HG03575 (cell line): ENCODE results near the gene ABCC11.
"Not testable (repeated sequence)": the region's sequence is repeated elsewhere in the genome, so short reads cannot be mapped to it uniquely, and the experiment has no call there.

Experiments
- ATAC-seq: cut with Tn5 transposase; IDR thresholded peaks from one replicate; pipeline ENCODE4 v1.9.1; 2021; ENCODE audit not compliant: unreplicated experiment, insufficient number of reproducible peaks, low FRiP score; ENCODE audit errors: extremely low read depth

Gene ABCC11

GRCh38 chr16:48256579-48257177 is 9.3 kb upstream of the ABCC11 start:
- ATAC-seq = no peak

DNA sequence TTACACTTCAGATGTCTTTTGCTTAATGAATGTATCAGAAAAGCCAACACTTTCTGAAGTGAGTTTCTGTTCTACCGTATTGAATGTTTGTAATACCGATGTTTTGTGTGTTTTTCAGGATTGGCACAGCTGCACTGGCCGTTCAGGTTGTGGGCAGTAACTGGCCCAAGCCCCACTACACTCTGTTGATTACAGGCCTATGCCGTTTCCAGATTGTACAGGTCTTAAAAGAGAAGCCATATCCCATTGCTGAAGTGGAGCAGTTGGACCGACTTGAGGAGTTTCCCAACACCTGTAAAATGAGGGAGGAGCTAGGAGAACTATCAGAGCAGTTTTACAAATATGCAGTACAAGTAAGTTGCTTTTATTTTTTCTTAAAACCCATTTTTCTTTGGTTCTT is 4.7 kb upstream of the ABCC11 start:
- no peak for ATAC-seq

DNA sequence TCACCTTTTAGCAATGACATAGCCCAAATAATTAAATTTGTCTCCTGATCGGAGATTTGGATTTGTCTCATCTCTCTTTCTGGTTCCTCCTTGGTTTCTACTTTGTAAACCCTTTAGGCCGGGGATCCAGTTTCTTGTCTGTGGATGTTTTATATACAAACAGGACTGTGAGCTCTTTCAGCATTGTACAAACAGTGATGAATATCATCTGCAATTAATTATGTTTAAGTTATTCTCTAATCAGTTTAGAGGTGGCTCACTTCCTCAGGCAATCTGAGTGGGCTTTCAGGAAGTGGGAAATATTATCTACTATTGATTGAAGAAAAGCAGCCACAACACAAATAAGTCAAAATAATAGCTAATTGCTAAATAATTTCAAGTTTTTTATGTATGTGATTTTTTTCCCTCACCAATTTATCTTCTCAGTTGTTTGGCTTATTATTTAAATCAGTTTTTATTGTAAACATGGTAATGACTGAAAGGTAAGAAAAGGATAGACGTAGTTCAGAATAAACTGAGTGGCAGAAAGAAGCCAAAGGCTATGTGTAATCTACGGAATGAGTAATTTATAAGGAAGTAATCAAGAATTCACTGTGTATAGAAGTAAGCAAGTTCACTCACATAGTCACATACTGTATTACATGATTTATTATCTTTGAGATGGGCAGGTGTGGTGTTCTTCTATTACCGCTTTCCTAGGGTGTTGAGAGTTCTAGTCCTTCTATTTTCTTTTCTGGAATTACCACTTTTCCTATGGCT is 3.4 kb upstream of the ABCC11 start:
- no peak for ATAC-seq

DNA sequence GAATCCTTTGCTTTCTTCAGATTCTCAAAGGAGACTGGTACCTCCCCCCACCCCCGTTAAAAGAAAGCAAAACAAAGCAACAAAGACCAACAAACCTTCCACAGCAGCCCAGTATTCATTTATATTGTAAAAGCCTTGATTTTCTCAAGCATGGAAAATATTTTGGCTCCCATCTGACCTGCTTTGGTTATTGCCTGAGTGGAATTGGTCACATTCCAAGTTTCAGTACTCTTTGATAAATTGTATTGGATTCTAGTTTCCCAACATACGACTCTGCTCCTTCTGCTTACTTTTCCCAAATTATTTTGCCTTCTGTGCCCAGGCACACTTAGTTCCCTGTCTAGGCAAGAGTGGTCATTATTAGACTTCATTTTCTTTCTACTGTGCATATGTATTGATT is 1.3 kb downstream of the ABCC11 start:
- no peak for ATAC-seq

GRCh38 chr16:48244863-48245195 is 2.5 kb downstream of the ABCC11 start:
- ATAC-seq = no peak

DNA sequence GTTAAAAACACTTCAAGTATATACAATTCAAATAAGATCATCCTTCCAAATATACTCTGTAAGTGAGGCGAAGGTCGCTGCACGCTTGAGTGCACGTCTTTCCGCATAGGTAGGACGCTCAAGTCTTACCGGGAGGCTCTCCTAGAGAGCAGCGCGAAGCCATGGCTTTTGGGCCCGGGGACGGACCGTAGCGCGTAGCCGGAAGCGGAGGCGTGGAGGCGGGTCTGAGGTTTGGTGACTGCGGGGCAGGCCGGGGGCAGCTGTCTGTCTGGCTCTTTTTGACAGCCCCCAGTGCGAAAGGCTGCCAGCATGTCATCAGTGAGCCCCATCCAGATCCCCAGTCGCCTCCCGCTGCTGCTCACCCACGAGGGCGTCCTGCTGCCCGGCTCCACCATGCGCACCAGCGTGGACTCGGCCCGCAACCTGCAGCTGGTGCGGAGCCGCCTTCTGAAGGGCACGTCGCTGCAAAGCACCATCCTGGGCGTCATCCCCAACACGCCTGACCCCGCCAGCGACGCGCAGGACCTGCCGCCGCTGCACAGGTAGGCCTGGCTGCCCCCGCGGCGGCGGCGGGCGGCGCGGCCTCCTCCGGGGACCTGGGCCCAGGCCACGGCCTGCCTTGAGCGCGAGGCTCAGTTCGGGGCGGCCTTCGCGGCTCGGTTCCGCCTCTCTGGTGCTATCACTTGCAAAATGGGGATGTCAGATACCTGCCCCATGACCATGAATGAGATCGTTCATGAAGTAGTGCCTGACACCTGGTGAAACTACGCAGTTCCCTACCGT is 3.1 kb downstream of the ABCC11 start, which contains the start of gene LONP2:
Gene LONP2, plus strand, starts transcription at position 221 of the 783 bp plus-strand sequence. Its CDS starts 89 bp downstream, at position 310.
- peak; percentile 63 for ATAC-seq

- not testable (repeated sequence) for ATAC-seq
Observed at GRCh38 chr16:48240147-48240546, 7.2 kb downstream of the ABCC11 start.

- no peak for ATAC-seq
Observed at GRCh38 chr16:48236286-48236685, 11.1 kb downstream of the ABCC11 start.

DNA sequence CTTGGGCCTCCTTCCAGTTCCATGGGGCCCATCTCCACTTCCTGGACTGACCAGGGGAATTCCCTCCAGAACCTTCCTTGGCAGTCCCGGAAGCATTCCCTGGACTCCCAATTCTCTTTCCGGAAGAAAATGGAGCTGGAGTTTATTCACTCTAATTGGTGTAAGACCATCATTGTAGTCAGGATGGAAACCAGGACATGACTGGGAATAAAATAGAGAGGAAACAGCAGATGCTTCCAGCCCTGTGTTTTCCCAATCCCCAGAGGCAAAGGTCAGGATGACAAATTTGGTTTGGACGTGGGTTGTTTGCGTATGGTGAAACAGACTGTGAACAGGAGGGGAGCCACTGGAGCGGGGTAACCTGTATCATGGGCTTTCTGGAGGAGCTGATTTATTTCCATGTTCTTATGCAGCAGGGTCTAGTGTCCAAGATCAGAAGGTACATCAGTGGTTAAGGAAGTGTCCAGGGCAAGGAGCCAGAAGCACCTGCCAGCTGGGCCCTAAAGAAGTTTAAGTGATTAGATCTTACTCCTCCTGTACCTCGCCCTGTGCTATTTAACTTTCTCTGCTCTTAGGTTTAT is 11.7 kb downstream of the ABCC11 start:
- ATAC-seq = no peak

DNA sequence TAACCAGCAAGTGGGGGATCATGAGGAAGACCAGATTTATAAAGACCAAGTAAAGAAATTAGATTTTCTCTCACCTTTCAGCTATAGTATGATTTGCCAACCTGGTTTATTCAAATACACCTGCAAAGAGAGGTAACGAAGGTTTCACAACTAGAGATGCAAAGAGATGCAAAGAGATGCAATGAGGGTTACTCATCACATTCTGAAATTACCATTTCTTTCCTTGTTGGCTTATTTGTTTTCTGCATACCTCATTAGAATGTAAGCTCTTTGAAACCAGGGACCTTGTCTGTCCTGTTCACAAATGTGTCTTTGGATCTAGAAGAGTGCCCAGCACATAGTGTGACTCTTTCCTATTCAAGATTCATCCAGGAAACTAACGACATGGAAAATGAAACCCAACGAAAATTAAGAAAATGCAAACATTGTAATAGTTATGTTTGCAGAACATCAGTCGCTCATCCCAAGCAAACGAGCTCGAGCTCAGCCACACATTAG is 12.2 kb downstream of the ABCC11 start:
- ATAC-seq = no peak

DNA sequence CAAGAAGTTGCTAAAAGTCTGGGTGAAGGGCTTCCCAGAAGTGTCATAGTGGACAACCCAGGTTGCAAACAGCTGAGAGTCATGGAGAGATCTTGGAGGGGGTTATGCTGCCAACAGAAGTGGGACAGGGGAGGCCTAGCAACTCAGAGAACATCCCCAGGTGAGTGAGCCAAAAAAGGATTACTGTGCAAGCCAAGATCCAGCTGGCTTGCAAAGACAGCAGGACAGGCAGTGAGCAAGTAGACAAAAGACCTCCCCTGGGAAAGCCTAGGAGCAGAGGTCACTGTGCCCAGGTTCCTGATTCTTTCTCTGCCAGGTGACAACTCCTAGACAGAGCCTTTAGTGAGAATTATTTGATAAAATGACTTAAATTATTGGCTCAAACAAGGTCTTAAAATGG is 12.7 kb downstream of the ABCC11 start:
- no peak for ATAC-seq

- no peak for ATAC-seq
Observed at GRCh38 chr16:48232493-48233040, 14.8 kb downstream of the ABCC11 start.

DNA sequence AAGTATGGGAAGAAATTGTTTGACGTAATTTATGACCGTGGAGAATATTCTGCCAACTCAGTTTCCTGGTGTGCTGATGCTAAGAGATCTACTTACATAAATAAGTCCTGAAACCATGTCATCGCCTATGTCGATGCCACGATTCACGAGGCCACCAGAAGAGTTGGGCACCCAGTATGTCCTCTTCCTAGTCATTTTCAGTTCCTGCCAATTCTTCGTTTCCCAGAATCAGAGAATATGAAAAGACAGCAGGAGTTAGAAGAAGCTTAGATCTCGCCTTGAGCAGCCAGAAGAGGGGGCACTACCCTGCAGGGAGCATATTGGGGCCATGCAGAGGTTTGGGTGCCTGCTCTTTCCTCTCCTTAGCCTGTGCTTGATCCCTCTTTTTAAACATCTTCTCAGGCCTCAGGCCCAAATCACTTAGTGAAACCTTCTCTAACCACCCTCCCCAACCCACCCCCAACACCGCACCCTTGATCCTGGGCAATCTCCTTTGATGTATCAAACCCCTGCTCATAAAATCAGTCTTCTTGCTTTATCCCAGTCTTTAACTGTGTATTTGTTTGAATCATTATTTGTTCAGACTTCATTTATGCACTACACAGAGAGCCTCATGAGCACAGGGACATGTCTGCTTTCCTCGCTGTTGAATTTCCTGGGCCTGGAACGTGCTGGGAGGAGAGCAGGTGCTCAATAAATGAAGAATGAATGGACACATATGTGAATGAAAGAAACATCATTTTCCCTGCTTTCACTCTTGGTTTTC is 15.4 kb downstream of the ABCC11 start:
- ATAC-seq = no peak

- no peak for ATAC-seq
Observed at GRCh38 chr16:48225456-48225855, 21.9 kb downstream of the ABCC11 start.

DNA sequence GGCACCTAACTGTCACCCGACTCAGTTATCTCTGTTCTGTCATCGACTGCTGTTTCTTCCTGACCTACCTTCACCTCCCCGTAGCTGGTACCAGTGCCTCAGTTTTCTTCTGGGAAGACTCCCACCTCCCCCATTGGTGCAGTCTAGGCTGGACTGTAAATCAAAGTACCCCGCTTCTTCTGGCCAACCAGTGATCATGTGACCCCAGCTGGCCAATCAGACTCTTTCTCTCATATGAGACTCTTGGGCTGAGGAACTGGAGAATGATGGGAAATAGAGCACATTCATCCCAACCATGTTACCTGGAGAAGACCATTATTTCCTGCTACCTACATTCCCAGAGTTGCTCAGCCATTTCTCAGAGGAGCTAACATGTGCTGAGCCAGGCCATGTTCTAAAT is 23.8 kb downstream of the ABCC11 start:
- no peak for ATAC-seq

GRCh38 chr16:48220891-48221290 is 26.4 kb downstream of the ABCC11 start:
- ATAC-seq = no peak

DNA sequence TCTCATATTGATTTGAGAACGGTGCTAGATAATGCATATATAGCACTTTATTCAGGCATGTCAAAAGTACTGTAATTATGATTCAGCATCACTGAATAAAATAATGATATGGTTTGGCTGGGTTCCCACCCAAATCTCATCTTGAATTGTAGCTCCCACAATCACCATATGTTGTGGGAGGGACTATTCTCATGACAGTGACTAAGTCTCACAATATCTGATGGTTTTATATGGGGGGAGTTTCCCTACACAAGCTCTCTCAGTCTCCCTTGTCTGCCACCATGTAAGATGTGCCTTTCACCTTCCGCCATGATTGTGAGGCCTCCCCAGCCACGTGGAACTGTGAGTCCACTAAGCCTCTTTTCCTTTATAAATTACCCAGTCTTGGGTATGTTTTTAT is 28.9 kb downstream of the ABCC11 start:
- ATAC-seq = no peak

DNA sequence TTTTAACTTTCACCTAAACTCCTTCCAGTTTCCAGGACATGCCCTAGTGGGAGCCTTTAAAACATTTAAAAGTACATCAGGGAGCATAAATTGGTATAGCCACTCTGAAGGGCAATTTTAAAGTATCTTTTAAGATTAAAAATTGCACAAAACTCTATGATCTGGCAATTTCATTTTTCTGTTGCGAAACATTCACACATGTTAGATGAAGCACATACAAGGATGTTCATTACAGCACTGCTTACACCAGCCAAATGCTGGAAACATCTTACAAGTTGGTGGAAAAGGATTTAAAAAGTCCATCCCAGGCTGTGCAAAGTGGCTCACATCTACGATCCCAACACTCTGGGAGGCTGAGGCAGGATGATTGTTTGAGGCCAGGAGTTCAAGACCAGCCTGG is 29.6 kb downstream of the ABCC11 start:
- no peak for ATAC-seq

- no peak for ATAC-seq
Observed at GRCh38 chr16:48215738-48216137, 31.6 kb downstream of the ABCC11 start.
